Stimulated activated CD8-positive, alpha-beta memory T cell treated with anti-CD3 and anti-CD28 coated beads, Interleukin-12 subunit alpha, Interleukin-12 subunit beta, amount 100 ng/mL, for 4 hours (primary cell): ENCODE measurements around the gene ZBTB46.

Source experiments
- DNase-seq: peaks from one replicate; pipeline ENCODE4 v3.0.0-alpha.2; 2020; ENCODE audit warnings: low read depth

ZBTB46 gene

DNA sequence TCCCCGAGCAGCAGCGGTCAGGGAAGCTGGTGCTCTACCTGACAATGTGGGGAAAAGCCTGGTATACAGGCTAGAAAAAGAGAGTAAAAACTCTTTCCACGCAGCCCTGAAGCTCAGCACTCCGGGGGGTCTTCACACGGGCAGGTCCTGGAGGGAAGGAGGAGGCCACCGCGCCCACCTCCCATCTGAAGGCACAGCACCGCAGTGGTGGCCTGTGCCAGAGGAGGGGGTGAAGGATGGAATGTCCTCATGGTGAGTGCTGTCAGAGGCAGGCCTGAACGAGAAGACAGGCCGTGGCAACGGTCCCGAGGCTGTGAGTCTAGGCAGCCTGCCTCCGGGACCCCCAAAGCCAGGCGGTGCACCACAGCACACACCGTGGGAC, 85.6 kb downstream of the ZBTB46 start:
- DNase-seq, result no peak

DNA sequence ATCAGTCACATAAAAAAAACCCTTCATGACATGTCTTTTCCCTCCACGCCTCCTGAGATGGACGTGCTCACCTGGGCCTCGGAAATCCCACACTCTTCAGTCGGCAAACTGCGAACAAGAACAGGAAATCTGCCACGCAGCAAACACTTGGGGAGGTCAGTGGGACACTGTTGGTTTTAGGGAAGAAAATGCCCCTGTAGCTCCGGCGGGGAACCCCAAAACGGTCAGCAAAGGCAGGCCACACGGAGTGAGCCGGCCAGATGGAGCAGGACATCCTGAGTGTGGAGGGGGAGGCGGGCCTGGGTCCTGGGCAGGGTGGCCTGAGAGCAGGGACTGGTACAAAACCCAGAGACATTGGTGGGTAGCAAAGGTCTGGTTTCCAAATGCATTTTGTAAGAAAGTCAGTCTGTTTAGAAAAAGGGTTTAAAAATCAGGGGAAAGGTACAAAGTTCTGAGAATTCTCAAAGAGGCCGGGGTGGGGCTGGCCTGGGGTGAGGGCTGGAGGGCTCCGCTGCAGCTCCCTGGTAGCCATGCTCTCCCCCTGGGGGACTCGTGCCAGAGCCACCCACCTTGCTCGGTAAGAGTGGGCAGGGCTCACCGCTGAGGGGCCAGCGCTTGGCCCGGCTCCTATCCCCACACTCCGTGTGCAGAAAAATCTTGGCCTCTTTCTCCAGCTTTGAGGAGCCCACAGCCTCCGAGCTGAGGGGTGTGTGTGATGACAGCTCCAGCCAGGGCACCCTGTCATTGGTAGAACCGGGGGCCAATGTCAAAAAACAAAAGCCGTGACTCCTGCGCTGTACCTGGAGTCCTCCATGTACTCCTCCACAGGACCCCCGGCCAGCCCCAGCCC, 86.3 kb downstream of the ZBTB46 start:
- DNase-seq, result no peak

DNA sequence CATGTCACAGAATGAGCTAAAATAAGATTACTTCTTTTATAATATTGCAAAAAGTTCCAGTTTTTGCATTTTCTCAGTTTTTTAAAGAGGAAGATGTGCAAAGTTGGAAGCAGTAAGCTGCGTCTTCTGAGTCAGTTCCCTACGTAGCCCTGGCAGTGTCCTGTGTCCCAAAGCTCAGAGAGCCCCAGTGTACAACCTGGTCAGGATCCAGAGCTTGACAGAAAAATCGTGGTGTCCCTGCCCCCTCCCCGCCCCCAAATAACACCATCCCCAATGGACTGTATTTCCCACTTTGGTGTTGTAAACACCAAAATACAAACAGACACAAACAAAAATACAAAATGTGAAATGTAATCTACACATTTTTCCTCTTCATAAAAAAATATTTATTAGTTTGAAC, 86.9 kb downstream of the ZBTB46 start:
- DNase-seq, result no peak

DNA sequence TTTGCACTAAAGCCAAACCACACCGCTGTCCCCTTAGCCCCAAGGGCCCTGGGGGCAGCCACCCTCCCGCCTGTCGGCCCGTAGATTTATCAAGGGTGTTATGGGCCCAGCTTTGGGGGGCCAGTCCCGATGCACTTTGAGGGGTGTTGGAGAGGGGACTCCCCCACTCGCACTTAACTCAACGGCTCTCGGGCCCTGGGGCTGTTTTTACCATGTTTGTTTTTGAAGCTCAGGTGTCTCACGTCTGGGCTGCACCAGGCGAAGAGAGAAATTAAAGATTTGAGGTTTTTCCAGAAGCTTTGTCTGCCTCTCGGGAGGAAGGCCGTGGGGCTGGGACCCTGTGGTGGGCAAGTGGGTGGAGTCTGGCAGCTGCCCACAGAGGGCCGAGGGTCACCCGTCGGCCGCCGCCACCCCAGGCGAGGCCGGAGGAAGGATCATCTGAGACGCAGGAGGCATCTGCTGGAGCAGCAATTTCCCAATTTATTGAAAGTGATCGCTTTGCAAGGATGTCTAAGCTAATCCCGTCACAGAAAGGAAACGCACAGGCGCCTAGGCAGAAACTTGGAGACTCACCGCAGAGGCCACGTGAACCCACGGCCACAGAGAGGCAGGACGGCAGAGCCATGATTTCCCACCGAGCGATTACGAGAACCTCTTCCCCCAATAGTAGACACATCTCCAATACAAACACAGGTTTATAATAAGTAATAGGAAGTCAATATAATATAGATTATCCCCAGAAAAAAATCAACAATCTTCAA, 87.7 kb downstream of the ZBTB46 start:
- DNase-seq, result no peak

DNA sequence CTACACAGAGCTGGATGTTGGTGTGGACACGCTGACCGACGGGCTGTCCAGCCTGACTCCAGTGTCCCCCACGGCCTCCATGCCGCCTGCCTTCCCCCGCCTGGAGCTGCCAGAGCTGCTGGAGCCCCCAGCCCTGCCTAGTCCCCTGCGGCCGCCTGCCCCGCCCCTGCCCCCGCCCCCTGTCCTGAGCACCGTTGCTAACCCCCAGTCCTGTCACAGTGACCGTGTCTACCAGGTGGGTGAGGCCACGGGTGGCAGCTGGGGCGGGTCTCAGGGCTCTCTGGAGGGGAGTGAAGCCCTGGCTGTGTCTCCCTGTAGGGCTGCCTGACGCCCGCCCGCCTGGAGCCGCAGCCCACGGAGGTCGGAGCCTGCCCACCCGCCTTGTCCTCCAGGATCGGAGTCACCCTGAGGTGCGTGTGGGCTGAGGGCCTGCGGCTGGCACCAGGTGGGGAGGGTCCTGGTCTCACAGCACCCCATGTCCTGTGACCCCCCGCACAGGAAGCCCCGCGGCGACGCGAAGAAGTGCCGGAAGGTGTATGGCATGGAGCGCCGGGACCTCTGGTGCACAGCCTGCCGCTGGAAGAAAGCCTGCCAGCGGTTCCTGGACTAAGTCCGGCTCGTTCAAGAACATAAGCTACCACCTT, 88.6 kb downstream of the ZBTB46 start:
- DNase-seq, result no peak

DNA sequence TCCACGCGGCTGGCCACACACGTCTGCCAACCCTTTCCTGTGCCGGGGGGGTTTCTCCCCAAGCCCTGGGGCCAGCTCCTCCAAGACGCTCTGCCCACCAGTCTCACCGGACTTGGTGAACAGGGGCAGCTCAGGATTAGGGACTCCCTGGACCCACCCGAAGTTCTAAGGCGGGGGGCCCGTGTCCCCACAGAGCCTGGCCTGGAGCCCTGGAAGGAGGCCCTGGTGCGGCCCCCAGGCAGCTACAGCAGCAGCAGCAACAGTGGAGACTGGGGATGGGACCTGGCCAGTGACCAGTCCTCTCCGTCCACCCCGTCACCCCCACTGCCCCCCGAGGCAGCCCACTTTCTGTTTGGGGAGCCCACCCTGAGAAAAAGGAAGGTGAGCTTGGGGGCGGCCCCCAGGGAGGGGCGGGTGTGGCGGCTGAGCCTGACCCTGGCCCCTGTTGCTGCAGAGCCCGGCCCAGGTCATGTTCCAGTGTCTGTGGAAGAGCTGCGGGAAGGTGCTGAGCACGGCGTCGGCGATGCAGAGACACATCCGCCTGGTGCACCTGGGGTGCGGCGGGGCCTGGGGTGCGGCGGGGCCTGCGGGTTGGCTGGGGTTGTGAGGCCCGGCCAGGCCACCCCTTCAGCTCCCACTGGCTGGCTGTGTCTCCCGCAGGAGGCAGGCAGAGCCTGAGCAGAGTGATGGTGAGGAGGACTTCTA, 89.2 kb downstream of the ZBTB46 start:
- no peak for DNase-seq

DNA sequence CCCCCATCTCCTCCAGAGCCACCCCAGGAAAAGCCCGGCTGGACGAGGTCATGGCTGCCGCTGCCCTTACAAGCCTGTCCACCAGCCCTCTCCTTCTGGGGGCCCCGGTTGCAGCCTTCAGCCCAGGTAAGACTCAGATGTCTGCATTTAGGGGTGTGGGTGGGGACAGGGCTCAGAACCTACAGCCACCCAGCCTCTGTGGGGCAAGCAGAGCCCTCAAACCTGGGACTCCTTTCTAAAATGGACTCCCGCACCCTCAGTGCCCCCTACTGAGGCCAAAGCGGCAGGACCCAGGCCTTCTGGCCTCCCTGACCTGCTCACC, 89.7 kb downstream of the ZBTB46 start:
- DNase-seq, result no peak

DNA sequence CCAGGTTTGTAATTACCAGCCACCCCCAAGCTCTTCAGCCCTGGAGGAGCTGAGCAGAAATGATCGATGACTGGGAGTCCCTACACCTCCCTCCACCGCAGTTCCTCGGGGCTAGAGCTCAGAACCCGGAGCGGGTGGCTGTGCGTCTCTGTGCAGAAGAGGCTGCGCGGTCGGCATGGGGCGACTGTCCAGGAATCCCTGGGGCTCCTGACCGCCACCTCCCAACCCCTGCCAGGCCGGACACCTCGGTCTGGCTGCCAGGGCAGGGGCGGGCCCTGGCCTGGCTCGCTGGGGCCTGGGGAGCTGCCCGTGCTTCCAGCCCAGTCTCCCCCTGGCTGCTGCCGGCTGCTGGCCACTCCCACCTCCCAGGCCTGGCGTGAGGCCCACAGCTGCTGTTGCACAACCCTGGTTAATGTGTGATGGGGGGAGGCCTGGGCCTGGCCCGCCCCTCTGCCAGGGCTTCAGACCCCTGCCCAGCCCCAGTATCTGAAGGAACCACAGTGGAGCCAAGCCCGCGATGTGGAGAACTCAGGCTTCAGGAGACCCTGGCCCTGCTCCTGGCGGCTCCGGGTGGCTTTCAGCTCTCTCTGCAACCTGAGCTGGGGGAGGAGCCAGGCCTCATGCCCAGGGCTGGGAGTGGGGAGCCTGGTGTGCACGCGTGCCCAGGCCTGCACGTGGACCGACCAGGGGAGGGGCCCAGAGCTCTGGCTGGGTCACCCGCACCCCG, 90.3 kb downstream of the ZBTB46 start:
- no peak for DNase-seq

DNA sequence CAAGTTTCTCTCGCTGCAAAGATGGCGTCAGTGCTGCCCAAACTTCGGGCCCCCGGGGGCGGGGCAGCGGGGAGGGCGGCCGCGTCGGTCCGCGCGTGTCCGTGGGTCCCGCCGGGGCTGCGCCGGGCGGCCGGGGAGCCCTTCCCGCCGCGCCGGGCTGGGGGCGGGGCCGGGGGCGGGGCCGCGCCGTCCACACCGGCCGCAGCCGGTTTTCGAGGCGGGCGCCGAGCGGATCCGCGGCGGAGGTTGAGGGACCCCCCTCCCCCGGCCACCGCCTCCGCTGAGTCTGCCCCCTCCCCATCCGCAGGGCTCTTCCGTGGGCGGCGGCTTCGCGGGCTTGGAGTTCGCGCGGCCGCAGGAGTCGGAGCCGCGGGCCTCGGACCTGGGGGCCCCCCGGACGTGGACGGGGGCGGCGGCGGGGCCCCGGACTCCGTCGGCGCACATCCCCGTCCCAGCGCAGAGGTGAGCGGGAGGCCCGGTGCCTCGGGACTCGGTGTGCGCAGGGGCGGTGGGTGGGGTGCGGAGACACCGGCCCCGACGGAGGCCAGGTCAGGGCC, 90.9 kb downstream of the ZBTB46 start:
- DNase-seq, result peak; percentile 34

DNA sequence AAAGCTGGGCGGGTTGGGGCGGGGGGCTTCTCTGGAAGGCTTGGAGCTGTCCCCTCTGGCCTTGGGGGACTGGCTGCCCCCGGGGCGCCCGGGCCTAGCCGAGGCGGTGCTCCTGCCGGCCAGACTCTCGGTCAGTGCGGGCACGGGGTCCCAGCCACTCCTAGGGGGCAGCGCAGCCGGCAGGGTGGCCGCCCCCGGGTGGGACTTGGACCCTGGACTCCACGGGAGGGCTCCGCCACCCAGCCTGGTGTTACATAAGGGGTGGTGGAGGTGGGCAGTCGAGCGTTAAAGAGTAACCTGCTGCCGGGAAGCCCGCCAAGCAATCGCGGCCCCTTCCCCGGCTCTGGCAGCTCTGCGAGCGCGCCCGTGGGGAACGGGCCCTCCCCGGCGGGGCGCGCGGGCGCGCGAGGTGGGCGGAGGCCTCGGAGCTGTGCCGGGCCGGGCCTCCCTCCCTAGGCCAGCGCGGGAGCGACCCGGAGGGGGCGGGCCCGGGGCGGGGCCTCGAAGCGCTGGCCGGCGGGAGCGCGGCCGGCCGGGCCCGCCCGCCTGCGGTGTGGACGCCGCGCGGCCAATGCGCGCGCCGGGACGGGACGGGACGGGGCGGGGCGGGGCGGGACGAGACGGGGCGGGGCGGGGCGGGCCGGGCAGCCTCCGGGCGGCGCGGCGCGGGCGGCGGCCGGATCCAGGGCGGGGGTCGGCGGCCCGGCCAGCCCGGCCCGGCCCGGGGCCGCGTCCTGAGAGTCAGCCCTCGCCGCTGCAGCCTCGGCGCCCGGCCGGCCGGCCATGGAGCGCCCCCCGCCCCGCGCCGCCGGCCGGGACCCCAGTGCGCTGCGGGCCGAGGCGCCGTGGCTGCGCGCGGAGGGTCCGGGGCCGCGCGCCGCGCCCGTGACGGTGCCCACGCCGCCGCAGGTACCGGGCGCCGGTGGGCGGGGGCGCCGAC, 91.7 kb downstream of the ZBTB46 start, which contains the start of gene SLC2A4RG:
TSS of gene SLC2A4RG (plus strand) at position 647 of the 940 bp plus-strand sequence. CDS start at position 784, 137 bp downstream.
- DNase-seq, result peak; percentile 53

DNA sequence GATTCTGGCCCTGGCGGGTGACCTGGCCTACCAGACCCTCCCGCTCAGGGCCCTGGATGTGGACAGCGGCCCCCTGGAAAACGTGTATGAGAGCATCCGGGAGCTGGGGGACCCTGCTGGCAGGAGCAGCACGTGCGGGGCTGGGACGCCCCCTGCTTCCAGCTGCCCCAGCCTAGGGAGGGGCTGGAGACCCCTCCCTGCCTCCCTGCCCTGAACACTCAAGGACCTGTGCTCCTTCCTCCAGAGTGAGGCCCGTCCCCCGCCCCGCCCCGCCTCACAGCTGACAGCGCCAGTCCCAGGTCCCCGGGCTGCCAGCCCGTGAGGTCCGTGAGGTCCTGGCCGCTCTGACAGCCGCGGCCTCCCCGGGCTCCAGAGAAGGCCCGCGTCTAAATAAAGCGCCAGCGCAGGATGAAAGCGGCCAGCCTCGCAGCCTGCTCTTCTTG, 92.4 kb downstream of the ZBTB46 start:
- DNase-seq, result no peak

DNA sequence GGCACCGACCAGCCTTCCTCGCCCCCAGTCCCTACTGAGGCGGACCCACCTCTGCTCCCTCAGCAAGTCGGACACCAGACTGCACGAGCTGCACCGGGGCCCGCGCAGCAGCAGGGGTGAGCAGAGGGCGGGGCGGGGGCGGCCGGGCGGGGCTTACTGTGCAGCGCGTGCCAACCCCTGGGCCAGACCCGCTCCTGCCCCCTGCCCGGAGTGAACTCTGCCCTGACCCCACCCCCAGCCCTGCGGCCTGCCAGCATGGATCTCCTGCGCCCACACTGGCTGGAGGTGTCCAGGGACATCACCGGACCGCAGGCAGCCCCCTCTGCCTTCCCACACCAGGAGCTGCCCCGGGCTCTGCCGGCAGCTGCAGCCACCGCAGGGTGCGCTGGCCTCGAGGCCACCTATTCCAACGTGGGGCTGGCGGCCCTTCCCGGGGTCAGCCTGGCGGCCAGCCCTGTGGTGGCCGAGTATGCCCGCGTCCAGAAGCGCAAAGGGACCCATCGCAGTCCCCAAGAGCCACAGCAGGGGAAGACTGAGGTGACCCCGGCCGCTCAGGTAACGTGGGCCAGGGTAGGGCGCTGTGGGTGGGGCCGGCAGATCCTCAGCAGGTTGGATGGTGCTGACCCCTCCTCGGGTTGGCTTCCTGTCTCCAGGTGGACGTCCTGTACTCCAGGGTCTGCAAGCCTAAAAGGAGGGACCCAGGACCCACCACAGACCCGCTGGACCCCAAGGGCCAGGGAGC, 92.9 kb downstream of the ZBTB46 start:
- DNase-seq, result no peak

DNA sequence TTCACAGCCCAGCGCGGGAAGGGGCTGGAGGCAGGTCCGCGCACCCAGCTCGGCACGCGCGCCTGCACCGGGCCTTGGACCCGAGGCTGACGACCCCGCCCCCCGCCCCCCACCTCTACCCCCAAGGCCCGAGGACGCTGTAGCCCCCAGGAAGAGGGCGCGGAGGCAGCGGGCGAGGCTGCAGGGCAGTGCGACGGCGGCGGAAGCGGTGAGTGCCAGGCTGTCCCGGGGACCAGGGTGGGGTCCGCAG, 93.4 kb downstream of the ZBTB46 start:
- DNase-seq, result no peak

DNA sequence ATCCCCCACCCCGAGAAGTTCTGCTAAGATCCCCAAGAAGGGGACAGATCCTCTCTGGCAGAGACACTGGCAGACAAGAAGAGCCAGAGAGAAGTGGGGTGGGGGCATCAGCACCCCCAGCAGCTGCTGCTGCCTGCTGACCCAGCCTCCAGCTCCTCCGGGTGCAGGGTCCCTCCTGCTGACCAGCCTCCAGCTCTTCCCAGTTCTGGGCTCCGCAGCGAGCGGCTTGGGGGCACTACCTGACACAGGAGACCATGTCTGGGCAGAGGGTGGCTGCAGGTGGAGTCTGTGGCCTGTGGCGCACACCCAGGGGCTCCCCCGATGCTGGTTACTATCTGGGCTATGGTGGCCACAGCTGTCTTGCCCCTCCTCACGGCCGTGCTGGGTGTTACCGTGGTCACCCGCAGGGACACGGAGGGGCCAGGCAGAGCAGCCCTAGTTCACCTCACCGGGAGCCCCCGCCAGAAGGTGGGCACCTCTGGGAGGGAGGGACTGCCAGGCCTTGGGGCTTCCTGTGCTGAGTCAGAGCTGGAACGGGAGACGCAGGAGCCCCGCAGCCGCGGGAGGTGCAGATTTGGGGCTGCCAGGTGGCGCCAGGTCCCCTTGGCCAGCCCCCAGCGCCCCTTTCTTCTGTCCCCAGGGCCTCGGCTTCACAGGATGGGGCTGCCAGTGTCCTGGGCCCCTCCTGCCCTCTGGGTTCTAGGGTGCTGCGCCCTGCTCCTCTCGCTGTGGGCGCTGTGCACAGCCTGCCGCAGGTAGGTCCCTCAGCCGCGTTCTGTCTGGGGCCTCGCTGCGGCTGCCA, 94.0 kb downstream of the ZBTB46 start:
- DNase-seq, result peak; percentile 45

DNA sequence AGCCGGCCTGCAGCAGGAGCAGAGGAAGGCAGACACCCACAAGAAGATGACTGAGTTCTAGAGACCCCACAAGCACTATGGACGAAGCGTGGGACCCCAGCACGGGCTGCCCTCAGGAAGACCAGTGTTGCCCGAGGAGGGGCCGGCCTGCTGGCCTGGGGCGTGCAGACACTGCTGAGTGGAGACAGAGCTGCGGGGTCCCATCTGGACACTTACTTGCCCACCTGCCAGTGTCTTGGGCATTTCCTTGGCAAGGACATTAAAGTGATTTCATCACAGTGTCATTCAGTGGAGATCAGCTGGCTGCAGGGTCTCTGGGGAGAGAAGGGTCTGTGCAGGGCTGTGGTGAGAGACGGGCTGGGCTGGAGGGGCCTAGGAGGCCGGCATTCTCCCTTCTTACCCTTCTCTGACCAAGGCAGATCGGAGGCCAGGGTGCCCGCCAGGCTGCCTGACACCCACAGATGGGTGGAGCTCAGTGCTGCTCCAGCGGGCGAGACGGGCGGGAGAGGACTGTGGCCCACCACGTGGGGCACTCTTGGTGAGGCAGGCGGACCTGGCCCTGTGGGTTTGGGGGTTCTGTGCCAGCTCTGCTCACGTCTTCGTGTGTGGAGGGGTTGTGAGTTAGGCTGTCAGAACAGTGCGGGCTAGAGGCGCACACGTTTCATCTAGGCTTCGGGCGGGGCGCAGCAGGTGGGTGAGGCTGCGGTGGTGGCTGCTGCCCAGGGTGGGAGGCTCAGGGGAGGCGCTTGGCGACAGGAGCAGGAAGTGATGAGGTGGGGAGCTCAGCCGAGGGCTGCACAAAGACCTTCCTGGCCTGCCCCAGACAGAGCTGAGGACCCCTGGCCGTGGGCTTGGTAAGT, 95.0 kb downstream of the ZBTB46 start, which contains the start of gene LIME1:
TSS of gene LIME1 (plus strand) at position 806 of the 860 bp plus-strand sequence. CDS start 886 bp downstream, outside the sequence.
- peak; percentile 56 for DNase-seq

DNA sequence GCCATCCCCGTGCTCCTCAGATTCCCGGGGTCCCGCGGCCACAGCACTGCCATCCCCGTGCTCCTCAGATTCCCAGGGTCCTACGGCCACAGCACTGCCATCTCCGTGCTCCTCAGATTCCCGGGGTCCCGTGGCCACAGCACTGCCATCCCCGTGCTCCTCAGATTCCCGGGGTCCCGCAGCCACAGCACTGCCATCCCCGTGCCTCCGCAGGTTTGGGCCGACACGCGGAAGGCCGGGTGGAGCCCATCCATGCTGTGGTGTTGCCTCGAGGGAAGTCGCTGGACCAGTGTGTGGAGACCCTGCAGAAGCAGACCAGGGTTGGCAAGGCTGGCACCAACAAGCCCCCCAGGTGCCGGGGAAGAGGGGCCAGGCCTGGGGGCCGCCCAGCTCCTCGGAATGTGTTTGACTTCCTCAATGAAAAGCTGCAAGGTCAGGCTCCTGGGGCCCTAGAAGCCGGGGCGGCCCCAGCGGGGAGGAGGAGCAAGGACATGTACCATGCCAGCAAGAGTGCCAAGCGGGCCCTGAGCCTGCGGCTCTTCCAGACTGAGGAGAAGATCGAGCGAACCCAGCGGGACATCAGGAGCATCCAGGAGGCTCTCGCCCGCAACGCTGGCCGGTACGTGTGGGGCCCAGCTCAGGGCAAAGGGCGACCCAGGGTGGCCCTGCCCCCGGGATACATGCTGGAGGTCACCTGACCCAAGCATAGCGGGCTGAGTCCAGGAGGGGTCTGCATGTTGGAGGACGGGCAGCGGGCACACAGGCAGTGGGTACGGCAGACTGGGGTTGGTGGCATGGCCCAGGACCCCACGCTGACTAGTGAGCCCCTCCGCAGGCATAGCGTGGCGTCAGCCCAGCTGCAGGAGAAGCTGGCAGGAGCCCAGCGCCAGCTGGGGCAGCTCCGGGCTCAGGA, 95.9 kb downstream of the ZBTB46 start:
- no peak for DNase-seq
